HFFc6 (cell line): ENCODE measurements around the gene IL7R. TPM values are rescaled to one million over a fixed set of nuclear protein-coding genes. Genes with fewer than 3 reads are reported as not detected.

Experiments
- DNase-seq: peaks from one replicate; pipeline ENCODE4 v3.0.0-alpha.2; 2018
- H3K27ac Mint-ChIP-seq: 2 replicates; pipeline ENCODE4 v1.8.0; 2020; ENCODE audit warnings: mild to moderate bottlenecking, mixed read lengths
- H3K27me3 Mint-ChIP-seq: 2 replicates; pipeline ENCODE4 v1.8.0; 2021; ENCODE audit warnings: mild to moderate bottlenecking, moderate library complexity, mixed read lengths; ENCODE audit not compliant: insufficient read depth
- H3K36me3 Mint-ChIP-seq: 2 replicates; pipeline ENCODE4 v1.8.0; 2021; ENCODE audit warnings: low read depth, mixed read lengths
- H3K4me1 Mint-ChIP-seq: 2 replicates; pipeline ENCODE4 v1.8.0; 2020; ENCODE audit warnings: low read depth, mixed read lengths
- H3K4me3 Mint-ChIP-seq: 2 replicates; pipeline ENCODE4 v1.8.0; 2020; ENCODE audit warnings: mild to moderate bottlenecking, moderate library complexity, mixed read lengths
- H3K9me3 Mint-ChIP-seq: 2 replicates; pipeline ENCODE4 v1.8.0; 2020; ENCODE audit warnings: mild to moderate bottlenecking, mixed read lengths
- total RNA-seq, 6 experiments: library from RNA; stranded (reverse); fragmentation: NEBNext Ultra II Directional; extraction: Animal tissue kit (Norgen Biotek cat#: 25700); gene quantifications; 2 replicates in 1 of 6; 3 replicates in 5 of 6; pipeline ENCODE4 v1.2.3, GENCODE V29; 2021
- TF ChIP-seq, protein P1 (sequence below): fragments of 200-600 bp; sonication (generic); IDR thresholded peaks from 2 replicates; pipeline ENCODE4 v1.5.0; 2021; ENCODE audit warnings: antibody characterized with exemption, mild to moderate bottlenecking

The IL7R gene
- total RNA-seq, 6 experiments from 2014 or later, result 37.2 to 63.2 (median 45.2) TPM

DNA sequence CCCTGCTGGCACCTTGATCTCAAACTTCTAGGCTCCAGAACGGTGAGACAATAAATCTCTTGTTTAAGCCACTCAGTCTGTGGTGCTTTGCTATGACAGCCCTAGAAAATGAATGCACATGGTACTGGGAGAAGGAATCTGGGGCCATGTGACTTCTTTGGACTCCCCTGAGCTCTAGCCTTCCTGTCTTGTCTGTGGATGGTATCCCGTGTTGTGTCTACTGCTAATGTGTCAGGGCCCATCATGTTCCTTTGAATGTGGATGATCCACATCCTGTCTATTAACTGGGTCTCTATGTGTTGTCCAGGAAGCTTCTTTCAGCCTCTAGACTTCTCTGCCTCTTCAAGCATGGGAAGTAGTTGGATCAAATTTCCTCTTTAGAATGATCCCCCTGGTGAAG is 25.1 kb downstream of the IL7R start:
- no peak for DNase-seq
- Mint-ChIP-seq H3K9me3 (peaks cover 5% of the 10 kb centered on the region), H3K36me3 (peaks cover 27% of the 10 kb centered on the region)

GRCh38 chr5:35884191-35884769 is 27.6 kb downstream of the IL7R start:
- H3K4me3 Mint-ChIP-seq, result peak overlapping the region; percentile 42; the same call in 1 of the 2 replicates
- no peaks in the 10 kb centered on the region for H3K27me3 Mint-ChIP-seq
- H3K4me1 Mint-ChIP-seq, result peaks cover 38% of the 10 kb centered on the region
- TF ChIP-seq, protein P1, sequence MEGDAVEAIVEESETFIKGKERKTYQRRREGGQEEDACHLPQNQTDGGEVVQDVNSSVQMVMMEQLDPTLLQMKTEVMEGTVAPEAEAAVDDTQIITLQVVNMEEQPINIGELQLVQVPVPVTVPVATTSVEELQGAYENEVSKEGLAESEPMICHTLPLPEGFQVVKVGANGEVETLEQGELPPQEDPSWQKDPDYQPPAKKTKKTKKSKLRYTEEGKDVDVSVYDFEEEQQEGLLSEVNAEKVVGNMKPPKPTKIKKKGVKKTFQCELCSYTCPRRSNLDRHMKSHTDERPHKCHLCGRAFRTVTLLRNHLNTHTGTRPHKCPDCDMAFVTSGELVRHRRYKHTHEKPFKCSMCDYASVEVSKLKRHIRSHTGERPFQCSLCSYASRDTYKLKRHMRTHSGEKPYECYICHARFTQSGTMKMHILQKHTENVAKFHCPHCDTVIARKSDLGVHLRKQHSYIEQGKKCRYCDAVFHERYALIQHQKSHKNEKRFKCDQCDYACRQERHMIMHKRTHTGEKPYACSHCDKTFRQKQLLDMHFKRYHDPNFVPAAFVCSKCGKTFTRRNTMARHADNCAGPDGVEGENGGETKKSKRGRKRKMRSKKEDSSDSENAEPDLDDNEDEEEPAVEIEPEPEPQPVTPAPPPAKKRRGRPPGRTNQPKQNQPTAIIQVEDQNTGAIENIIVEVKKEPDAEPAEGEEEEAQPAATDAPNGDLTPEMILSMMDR, result no peak
- DNase-seq, result peak; percentile 86
- peaks cover 9% of the 10 kb centered on the region; the same call in 1 of the 2 replicates for H3K36me3 Mint-ChIP-seq
- peaks cover 5% of the 10 kb centered on the region for H3K9me3 Mint-ChIP-seq
- peak overlapping the region; percentile 81 for H3K27ac Mint-ChIP-seq

More for the DNA sequence above, 25.1 kb downstream of the IL7R start:
- TF ChIP-seq, protein P1, result no peak
- Mint-ChIP-seq H3K4me1 (peaks cover 53% of the 10 kb centered on the region), H3K27ac (no peak overlapping the region; the same call in 1 of the 2 replicates), H3K27me3 (no peaks in the 10 kb centered on the region), H3K4me3 (no peak overlapping the region)

DNA sequence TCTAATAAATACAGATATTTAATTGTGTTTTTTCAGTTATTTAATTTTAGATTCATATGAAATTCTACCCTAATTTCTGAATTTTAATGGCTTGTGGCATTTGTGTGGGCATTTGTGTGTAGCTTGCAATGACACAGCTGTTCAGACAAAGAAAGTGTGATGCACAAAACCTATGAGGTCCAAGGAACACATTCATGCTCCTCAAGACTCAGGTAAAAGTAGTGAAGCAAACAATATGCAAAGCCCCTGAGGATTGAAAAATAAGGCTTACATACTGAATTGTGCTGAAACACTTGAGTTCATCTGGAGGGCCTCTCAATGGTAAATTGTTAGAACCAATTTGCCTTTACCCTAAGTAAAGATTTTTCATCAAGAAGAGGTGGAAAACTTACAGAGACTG is 28.1 kb downstream of the IL7R start:
- peaks cover 8% of the 10 kb centered on the region; the same call in 1 of the 2 replicates for H3K36me3 Mint-ChIP-seq
- peaks cover 5% of the 10 kb centered on the region for H3K9me3 Mint-ChIP-seq
- H3K4me3 Mint-ChIP-seq, result no peak overlapping the region
- H3K27ac Mint-ChIP-seq, result no peak overlapping the region
- no peaks in the 10 kb centered on the region for H3K27me3 Mint-ChIP-seq
- no peak for DNase-seq
- peaks cover 39% of the 10 kb centered on the region for H3K4me1 Mint-ChIP-seq
- TF ChIP-seq, protein P1, result no peak

- Mint-ChIP-seq H3K27me3 (no peaks in the 10 kb centered on the region), H3K9me3 (peaks cover 5% of the 10 kb centered on the region), H3K4me1 (peaks cover 43% of the 10 kb centered on the region)
Measured at GRCh38 chr5:35886381-35886780, 29.7 kb downstream of the IL7R start.

DNA sequence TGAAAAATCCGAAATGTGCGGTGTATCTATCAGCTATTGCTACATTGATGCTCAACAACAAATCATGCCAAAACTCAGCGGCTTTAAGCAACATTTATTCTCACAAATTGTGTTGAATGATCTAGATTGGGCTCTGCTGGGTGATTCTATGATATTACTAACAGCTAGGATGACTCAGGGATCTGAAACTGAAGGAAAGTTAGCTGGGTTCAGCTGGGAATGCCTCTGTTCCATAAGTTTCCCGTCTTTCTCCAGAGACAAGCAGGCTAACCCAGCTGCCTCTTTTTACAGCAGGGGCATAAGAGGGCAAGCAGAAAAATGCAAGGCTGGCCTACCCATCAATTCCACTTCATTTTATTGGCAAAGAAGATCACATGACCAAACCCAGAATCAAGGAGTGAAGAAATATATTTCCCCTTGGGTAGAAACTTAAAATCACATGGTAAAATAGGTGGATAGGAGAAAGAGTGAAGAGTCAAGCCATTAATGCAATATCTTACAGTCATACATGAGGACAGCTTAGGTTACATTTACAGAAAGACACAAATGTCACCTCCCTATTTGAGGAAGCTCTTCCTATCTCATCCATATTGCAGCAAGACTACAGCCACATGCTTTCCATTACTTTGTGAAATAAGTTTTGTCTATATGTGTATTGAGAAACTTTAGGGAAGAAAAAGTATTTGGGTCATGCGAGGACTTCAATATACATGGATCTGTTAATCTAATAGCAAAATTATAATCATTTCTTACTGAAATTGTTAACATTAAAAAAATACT is 30.8 kb downstream of the IL7R start:
- Mint-ChIP-seq H3K9me3 (peaks cover 5% of the 10 kb centered on the region), H3K27ac (no peak overlapping the region), H3K4me3 (no peak overlapping the region), H3K36me3 (peaks cover 4% of the 10 kb centered on the region), H3K27me3 (no peaks in the 10 kb centered on the region), H3K4me1 (peaks cover 32% of the 10 kb centered on the region)
- TF ChIP-seq, protein P1, result no peak
- no peak for DNase-seq

More at GRCh38 chr5:35886381-35886780, 29.7 kb downstream of the IL7R start:
- Mint-ChIP-seq H3K4me3 (no peak overlapping the region), H3K36me3 (peaks cover 6% of the 10 kb centered on the region; the same call in 1 of the 2 replicates), H3K27ac (no peak overlapping the region)
- TF ChIP-seq, protein P1, result no peak
- no peak for DNase-seq
